Kidney (tissue), 14 donors: ENCODE results near the gene GRIN2A. TPM values are rescaled to one million over a fixed set of nuclear protein-coding genes. Genes with fewer than 3 reads are reported as not detected.

Source experiments
- DNase-seq, 5 donors: peaks; one replicate each; pipeline ENCODE4 v3.0.0-alpha.2; 2013 to 2020
- FAIRE-seq: peaks from 2 replicates; lab custom pipeline; 2012; peaks lifted over from hg19 to GRCh38; lab: Jason Lieb, UNC
- H3K27ac ChIP-seq, 2 donors: one replicate each; pipeline ENCODE4 v1.7.0; 2013; ENCODE audit warnings: low read depth in 2 of 2, low read length in 2 of 2, inconsistent platforms in 1 of 2
- H3K27me3 ChIP-seq: one replicate; pipeline ENCODE4 v1.7.1; 2013; ENCODE audit warnings: low read length, inconsistent platforms; ENCODE audit not compliant: control insufficient read depth, insufficient read depth
- H3K36me3 ChIP-seq, 3 donors: one replicate each; pipeline versions ENCODE4 v1.7.0 to v1.7.1; 2013; ENCODE audit warnings: low read length in 3 of 3, control low read depth in 1 of 3, inconsistent platforms in 1 of 3; ENCODE audit not compliant: insufficient read depth in 3 of 3, control insufficient read depth in 2 of 3
- H3K4me1 ChIP-seq, 3 donors: one replicate each; pipeline versions ENCODE4 v1.7.0 to v1.7.1; 2013; ENCODE audit warnings: low read length in 3 of 3, inconsistent platforms in 1 of 3, low read depth in 1 of 3; ENCODE audit not compliant: control insufficient read depth in 2 of 3, insufficient read depth in 2 of 3
- H3K4me3 ChIP-seq, 3 donors: one replicate each; pipeline versions ENCODE4 v1.7.0 to v1.8.1; 2013; ENCODE audit warnings: low read length in 3 of 3, control low read depth in 1 of 3, inconsistent platforms in 1 of 3
- H3K9ac ChIP-seq, 3 donors: one replicate each; pipeline versions ENCODE4 v1.7.0 to v1.7.1; 2013; ENCODE audit warnings: low read length in 3 of 3, control low read depth in 1 of 3, inconsistent platforms in 1 of 3
- H3K9me3 ChIP-seq, 3 donors: one replicate each; pipeline versions ENCODE4 v1.7.0 to v1.7.1; 2013; ENCODE audit warnings: low read length in 3 of 3, control low read depth in 1 of 3, inconsistent platforms in 1 of 3; ENCODE audit not compliant: control insufficient read depth in 2 of 3, insufficient read depth in 1 of 3
- CTCF ChIP-seq: IDR thresholded peaks from 3 replicates; pipeline ENCODE4 v1.5.1; 2012; ENCODE audit warnings: mild to moderate bottlenecking, moderate library complexity, borderline replicate concordance; ENCODE audit not compliant: insufficient read depth; ENCODE audit errors: extremely low read depth
- intact Hi-C: fragments of 100-400 bp; cut with DNase I; formaldehyde crosslinking; loops from one replicate; pipeline ENCODE4 v1.11.1; 2022
- polyA plus RNA-seq: library from polyadenylated mRNA; stranded (reverse); fragments of 350-450 nt; fragmentation: Illumina TruSeq; extraction: RNeasy Lipid Tissue Mini Kit (QIAGEN cat#74804); gene quantifications from one replicate; pipeline ENCODE4 v1.2.3, GENCODE V29; 2014; ENCODE audit warnings: low read depth, low replicate concordance; ENCODE audit not compliant: insufficient read depth
- total RNA-seq: library from RNA; stranded (reverse); fragmentation: NEBNext Ultra II Directional; extraction: Animal tissue kit (Norgen Biotek cat#: 25700); gene quantifications from one replicate; pipeline ENCODE4 v1.2.1, GENCODE V29; 2021
- donor health status: control.
- donor health status: control.
- donor health status: control.
- donor health status: control.
- donor health status: control.
- donor health status: DM: yes; HTN: yes; CAD: no.
- donor health status: Normal renal cell carcinoma (clear cell type).

GRIN2A gene
- total and polyA plus RNA-seq, 2 donors from 2014 or later = 0.28 to 6.5 TPM

GRCh38 chr16:9826656-9827055 lies 355.6 kb downstream of the GRIN2A start:
- H3K27ac ChIP-seq = no peak overlapping the region
- FAIRE-seq (no peak), DNase-seq (no peak)
- no peak overlapping the region for H3K4me3 ChIP-seq
- H3K27me3 ChIP-seq = no peaks in the 10 kb centered on the region
- no peak overlapping the region for H3K9ac ChIP-seq
- intact Hi-C loops = no loop called here
- H3K36me3 ChIP-seq = no peaks in the 10 kb centered on the region
- no peaks in the 10 kb centered on the region for H3K4me1 ChIP-seq
- TF ChIP-seq CTCF = no peak
- H3K9me3 ChIP-seq = no peaks in the 10 kb centered on the region

GRCh38 chr16:9824200-9825068 lies 357.8 kb downstream of the GRIN2A start:
- no peak overlapping the region for H3K9ac ChIP-seq
- H3K27me3 ChIP-seq = no peaks in the 10 kb centered on the region
- no peaks in the 10 kb centered on the region for H3K36me3 ChIP-seq
- DNase-seq (peak in 3 of 5 donors; percentile 13 to 21 (median 18)), FAIRE-seq (no peak)
- no peaks in the 10 kb centered on the region for H3K9me3 ChIP-seq
- no peaks in the 10 kb centered on the region for H3K4me1 ChIP-seq
- intact Hi-C loops = no loop called here
- H3K4me3 ChIP-seq = no peak overlapping the region
- no peak for TF ChIP-seq CTCF
- H3K27ac ChIP-seq = no peak overlapping the region

GRCh38 chr16:9823510-9823909 lies 358.7 kb downstream of the GRIN2A start:
- H3K27me3 ChIP-seq = no peaks in the 10 kb centered on the region
- no peak overlapping the region for H3K9ac ChIP-seq
- H3K36me3 ChIP-seq = no peaks in the 10 kb centered on the region
- intact Hi-C loops = no loop called here
- no peak overlapping the region for H3K4me3 ChIP-seq
- H3K4me1 ChIP-seq = no peaks in the 10 kb centered on the region
- no peak for FAIRE-seq
- no peak overlapping the region for H3K27ac ChIP-seq
- DNase-seq = no peak
- H3K9me3 ChIP-seq = no peaks in the 10 kb centered on the region
- TF ChIP-seq CTCF = no peak

- intact Hi-C loops = no loop called here
- DNase-seq (no peak), FAIRE-seq (no peak)
- Histone ChIP-seq H3K27ac (no peak overlapping the region), H3K4me1 (no peaks in the 10 kb centered on the region), H3K27me3 (no peaks in the 10 kb centered on the region), H3K36me3 (no peaks in the 10 kb centered on the region), H3K9ac (no peak overlapping the region), H3K9me3 (no peaks in the 10 kb centered on the region), H3K4me3 (no peak overlapping the region)
- no peak for TF ChIP-seq CTCF
Observed at GRCh38 chr16:9821970-9822369, 360.3 kb downstream of the GRIN2A start.
